ENCODE data around the gene STN1.

GRCh38 chr10:103895411-103896186 is 22.4 kb downstream of the STN1 start:
- TF ChIP-seq EZH2 (IDR thresholded peaks at IDR 0.05) (no peak), POLR2AphosphoS5 (IDR thresholded peaks at IDR 0.05; ENCODE audit: borderline replicate concordance, low read depth, low read length) (no peak)
